K562 (cell line): ENCODE measurements around the gene ZBTB26.
A peak's percentile ranks its signal among the peaks of the same experiment; 100 is the strongest.

Source experiments
- NBN ChIP-seq: fragments of 450-650 bp; IDR thresholded peaks from 2 replicates; pipeline ENCODE4 v1.6.1; 2016; ENCODE audit warnings: low read depth, mild to moderate bottlenecking
- SMAD3 ChIP-seq: fragments of 450-650 bp; formaldehyde crosslinking; conservative IDR thresholded peaks from 2 replicates; pipeline ENCODE4 v1.4.0; 2020; ENCODE audit warnings: mild to moderate bottlenecking
- TF ChIP-seq, protein P1 (sequence below), 3 experiments: IDR thresholded peaks in 2 of 3; conservative IDR thresholded peaks in 1 of 3; 2 replicates each; pipeline ENCODE4 v1.5.1; 2011 to 2012; ENCODE audit warnings: low read length in 3 of 3, mild to moderate bottlenecking in 3 of 3, control low read depth in 2 of 3, improper control_type of control experiment in 1 of 3, inconsistent platforms in 1 of 3, low read depth in 1 of 3, mixed read lengths in 1 of 3, moderate library complexity in 1 of 3; ENCODE audit not compliant: insufficient read depth in 2 of 3

DNA sequence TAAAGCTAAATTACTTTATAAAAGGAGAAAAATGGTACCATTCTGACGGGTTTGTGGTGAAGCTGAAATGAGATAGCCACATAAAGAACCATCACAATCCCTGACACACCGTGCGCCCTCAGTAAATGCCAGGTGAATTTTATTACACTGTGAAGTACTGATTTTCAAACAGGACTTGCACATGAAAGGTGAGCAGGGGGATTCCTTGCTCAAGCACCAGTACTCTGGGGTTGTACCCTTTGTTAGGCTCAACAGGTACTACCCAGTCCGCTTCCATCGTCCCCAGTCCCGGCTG, 9.1 kb upstream of the ZBTB26 start:
- TF ChIP-seq NBN (peak; percentile 77; the same call in 1 of the 2 replicates), SMAD3 (no peak)
- TF ChIP-seq, protein P1, sequence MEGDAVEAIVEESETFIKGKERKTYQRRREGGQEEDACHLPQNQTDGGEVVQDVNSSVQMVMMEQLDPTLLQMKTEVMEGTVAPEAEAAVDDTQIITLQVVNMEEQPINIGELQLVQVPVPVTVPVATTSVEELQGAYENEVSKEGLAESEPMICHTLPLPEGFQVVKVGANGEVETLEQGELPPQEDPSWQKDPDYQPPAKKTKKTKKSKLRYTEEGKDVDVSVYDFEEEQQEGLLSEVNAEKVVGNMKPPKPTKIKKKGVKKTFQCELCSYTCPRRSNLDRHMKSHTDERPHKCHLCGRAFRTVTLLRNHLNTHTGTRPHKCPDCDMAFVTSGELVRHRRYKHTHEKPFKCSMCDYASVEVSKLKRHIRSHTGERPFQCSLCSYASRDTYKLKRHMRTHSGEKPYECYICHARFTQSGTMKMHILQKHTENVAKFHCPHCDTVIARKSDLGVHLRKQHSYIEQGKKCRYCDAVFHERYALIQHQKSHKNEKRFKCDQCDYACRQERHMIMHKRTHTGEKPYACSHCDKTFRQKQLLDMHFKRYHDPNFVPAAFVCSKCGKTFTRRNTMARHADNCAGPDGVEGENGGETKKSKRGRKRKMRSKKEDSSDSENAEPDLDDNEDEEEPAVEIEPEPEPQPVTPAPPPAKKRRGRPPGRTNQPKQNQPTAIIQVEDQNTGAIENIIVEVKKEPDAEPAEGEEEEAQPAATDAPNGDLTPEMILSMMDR (IDR thresholded peaks at IDR 0.05 in 2 of 3, conservative IDR thresholded peaks at IDR 0.05 in 1 of 3; ENCODE audit: insufficient read depth in 2 of 3, low read depth in 1 of 3, low read length in 3 of 3), result no peak
